K562 (cell line): ENCODE results near the gene PIP5KL1. TPM values are rescaled to one million over a fixed set of nuclear protein-coding genes. Genes with fewer than 3 reads are reported as not detected.

Experiments
- ATAC-seq: fragments of 200-7000 bp; cut with Tn5 transposase; 3 replicates; pipeline ENCODE4 v1.9.1; 2020; ENCODE audit warnings: moderate library complexity
- BruUV-seq: library from RNA; stranded (reverse); fragments of 400-500 nt; replicated peaks from 2 replicates; lab custom pipeline; 2021; lab: Mats Ljungman, UMichigan
- CTCF ChIA-PET: fragments of 300-600 bp; formaldehyde crosslinking; extraction: SDS; loops from one replicate; lab custom pipeline; 2021; ENCODE audit warnings: low intra/inter-chr PET ratio; lab: Yijun Ruan, JAX
- POLR2A ChIA-PET: fragments of 300-600, 350-650 bp; sonication (Branson Sonifier 250); formaldehyde crosslinking; extraction: SDS; loops from one replicate; lab custom pipeline; 2021; ENCODE audit warnings: antibody characterized with exemption, inconsistent platforms; lab: Yijun Ruan, JAX
- DNase-seq, 4 experiments: peaks; one replicate each; pipeline versions ENCODE4 v3.0.0 to v3.0.0-alpha.2; 2011 to 2018; ENCODE audit warnings: low spot score in 3 of 4, mixed read lengths in 3 of 4; ENCODE audit errors: extremely low read depth in 1 of 4
- FAIRE-seq: peaks from 2 replicates; lab custom pipeline; 2011; peaks lifted over from hg19 to GRCh38; lab: Jason Lieb, UNC
- H2AFZ ChIP-seq: 2 replicates; pipeline ENCODE4 v1.6.0; 2011; ENCODE audit warnings: low read depth, low read length, control low read depth, inconsistent platforms
- H3K27ac ChIP-seq: fragments of 200-600 bp; 3 replicates; pipeline ENCODE4 v1.8.0; 2011; ENCODE audit warnings: low read depth, mild to moderate bottlenecking, control low read depth, inconsistent platforms, low read length, moderate library complexity, mixed read lengths; ENCODE audit errors: extremely low read depth
- H3K27me3 ChIP-seq, 2 experiments: fragments of 300-600 bp in 1 of 2; 2 replicates in 1 of 2; 3 replicates in 1 of 2; pipeline versions ENCODE4 v1.6.0 to v1.8.0; 2011; ENCODE audit warnings: inconsistent platforms in 2 of 2, low read length in 2 of 2, mild to moderate bottlenecking in 1 of 2, mixed read lengths in 1 of 2, moderate library complexity in 1 of 2; ENCODE audit not compliant: control insufficient read depth in 2 of 2, insufficient read depth in 2 of 2
- H3K36me3 ChIP-seq: fragments of 300-600 bp; 3 replicates; pipeline ENCODE4 v1.8.0; 2011; ENCODE audit warnings: mild to moderate bottlenecking, low read length, inconsistent platforms; ENCODE audit not compliant: control insufficient read depth, insufficient read depth
- H3K4me1 ChIP-seq, 2 experiments: fragments of 200-600 bp in 1 of 2; replicated peaks in 1 of 2; 2 replicates in 1 of 2; 3 replicates in 1 of 2; pipeline versions ENCODE4 v1.5.1 to v1.8.0; 2011; ENCODE audit warnings: inconsistent platforms in 2 of 2, low read length in 2 of 2, mild to moderate bottlenecking in 1 of 2, mixed read lengths in 1 of 2, moderate library complexity in 1 of 2; ENCODE audit not compliant: control insufficient read depth in 2 of 2, insufficient read depth in 2 of 2
- H3K4me2 ChIP-seq: 2 replicates; pipeline ENCODE4 v1.6.1; 2011; ENCODE audit warnings: low read length, control low read depth, inconsistent platforms, mixed read lengths; ENCODE audit not compliant: insufficient read depth
- H3K4me3 ChIP-seq: fragments of 200-600 bp; sonication (generic), shearing (Covaris generic); 2 replicates; pipeline ENCODE4 v1.5.1; 2016; ENCODE audit warnings: control low read depth, inconsistent platforms
- H3K79me2 ChIP-seq: fragments of 200-600 bp; 3 replicates; pipeline ENCODE4 v1.8.0; 2011; ENCODE audit warnings: low read length, inconsistent platforms; ENCODE audit not compliant: control insufficient read depth, insufficient read depth
- H3K9ac ChIP-seq, 2 experiments: 2 replicates each; pipeline versions ENCODE4 v1.6.0 to v1.6.1; 2011; ENCODE audit warnings: low read depth in 2 of 2, low read length in 2 of 2, control low read depth in 1 of 2, inconsistent platforms in 1 of 2, mild to moderate bottlenecking in 1 of 2, mixed read lengths in 1 of 2; ENCODE audit not compliant: insufficient read depth in 1 of 2
- H3K9me1 ChIP-seq: one replicate; pipeline ENCODE4 v1.6.0; 2011; ENCODE audit warnings: inconsistent platforms, mild to moderate bottlenecking, low read length, moderate library complexity; ENCODE audit not compliant: control insufficient read depth, insufficient read depth
- H3K9me3 ChIP-seq: replicated peaks from 2 replicates; pipeline ENCODE4 v1.5.1; 2011; ENCODE audit warnings: low read depth, low read length, inconsistent platforms; ENCODE audit not compliant: control insufficient read depth, insufficient read depth
- H4K20me1 ChIP-seq: replicated peaks from 2 replicates; pipeline ENCODE4 v1.6.1; 2011; ENCODE audit warnings: low read length, inconsistent platforms, mixed read lengths; ENCODE audit not compliant: control insufficient read depth, insufficient read depth
- ELK3 ChIP-seq: fragments of 450-650 bp; formaldehyde crosslinking; IDR thresholded peaks from 2 replicates; pipeline ENCODE4 v1.4.0; 2020; ENCODE audit warnings: mild to moderate bottlenecking
- POLR2G ChIP-seq: fragments of 200-400 bp; formaldehyde crosslinking; IDR thresholded peaks from 2 replicates; pipeline ENCODE4 v1.6.1; 2017; ENCODE audit warnings: low read depth, mild to moderate bottlenecking, antibody characterized with exemption, low read length, moderate library complexity
- SUPT5H ChIP-seq: fragments of 450-650 bp; IDR thresholded peaks from 2 replicates; pipeline ENCODE4 v1.6.1; 2016
- ZEB2 ChIP-seq: fragments of 450-650 bp; IDR thresholded peaks from 2 replicates; pipeline ENCODE4 v1.6.1; 2016
- ZNF23 ChIP-seq: fragments of 250-450 bp; sonication (Bioruptor Pico); IDR thresholded peaks from 2 replicates; pipeline ENCODE4 v1.4.0; 2020; ENCODE audit warnings: mild to moderate bottlenecking
- ZNF717 ChIP-seq: fragments of 250-450 bp; sonication (Bioruptor Pico); IDR thresholded peaks from 2 replicates; pipeline ENCODE4 v1.5.0; 2021
- WGBS: fragments of 100-300 bp; shearing (Covaris generic); methylation state at CpG from one replicate; pipeline ENCODE4 v1.1.6; 2016; ENCODE audit warnings: low coverage, mixed read lengths; ENCODE audit not compliant: insufficient coverage; ENCODE audit errors: missing lambda C conversion rate; 5-methylcytosine and 5-hydroxymethylcytosine counted together
- in situ Hi-C: fragments of 300-500 bp; cut with MboI; formaldehyde crosslinking; loops from 4 replicates; pipeline ENCODE4 v1.15.0; 2018; ENCODE audit warnings: inconsistent platforms, mixed read lengths
- intact Hi-C: fragments of 100-400 bp; cut with micrococcal nuclease; formaldehyde crosslinking; loops from 2 replicates; pipeline ENCODE4 v1.14.2; 2022
- polyA plus RNA-seq, 8 experiments: library from polyadenylated mRNA; depleted of rRNA in 4 of 8; stranded (reverse) in 5 of 8; unstranded in 3 of 8; fragments of >200 nt; fragmentation: Nextera tagmentation in 2 of 8; fragmentation: Illumina TruSeq in 1 of 8; extraction: Ambion mirVana in 2 of 8; extraction: Trizol in 1 of 8; gene quantifications; 2 replicates each; pipeline versions ENCODE4 v1.2.1 to v1.2.3, GENCODE V29; 2011 to 2014; ENCODE audit warnings: inconsistent platforms in 1 of 8, missing spikeins in 1 of 8
- total RNA-seq, 7 experiments: library from RNA; depleted of rRNA in 6 of 7; stranded (reverse); fragments of >200 nt in 6 of 7; fragmentation: Illumina TruSeq in 2 of 7; extraction: Trizol in 2 of 7; gene quantifications; 2 replicates each; pipeline versions ENCODE4 v1.2.1 to v1.2.3, GENCODE V29; 2011 to 2021; ENCODE audit warnings: low replicate concordance in 1 of 7
- TF ChIP-seq, protein P1 (sequence below): fragments of 450-650 bp; formaldehyde crosslinking; IDR thresholded peaks from 2 replicates; pipeline ENCODE4 v1.4.0; 2020; ENCODE audit warnings: mild to moderate bottlenecking, moderate library complexity
- TF ChIP-seq, protein P2 (sequence below): sonication (generic); formaldehyde crosslinking; IDR thresholded peaks from 2 replicates; pipeline ENCODE4 v1.8.0; 2023; ENCODE audit warnings: missing genetic modification reagents, mild to moderate bottlenecking, borderline replicate concordance

Gene PIP5KL1
- total and polyA plus RNA-seq, 9 of the 15 experiments (the other 6 are each of a cell fraction or from before 2014, with no cell fraction given), result 0.18 to 4.8 (median 1.2) TPM

- no peaks in the 10 kb centered on the region for H3K27me3 ChIP-seq
- peaks cover 10% of the 10 kb centered on the region for H3K79me2 ChIP-seq
- no peak overlapping the region for H3K4me3 ChIP-seq
- no TSS peak for BruUV-seq
- FAIRE-seq (no peak), DNase-seq (no peak), ATAC-seq (no peak)
- H3K27ac ChIP-seq, result no peak overlapping the region
- no peaks in the 10 kb centered on the region for H4K20me1 ChIP-seq
- H3K36me3 ChIP-seq, result peaks cover 6% of the 10 kb centered on the region; the same call in 2 of the 3 replicates
- peak overlapping the region; percentile 73; the same call in 1 of the 2 replicates for H3K4me2 ChIP-seq
- intact Hi-C loops, result no loop called here
- H3K9ac ChIP-seq, result no peak overlapping the region
- TF ChIP-seq ZNF23 (CRISPR knock-in tag), result no peak
- TF ChIP-seq, protein P1, sequence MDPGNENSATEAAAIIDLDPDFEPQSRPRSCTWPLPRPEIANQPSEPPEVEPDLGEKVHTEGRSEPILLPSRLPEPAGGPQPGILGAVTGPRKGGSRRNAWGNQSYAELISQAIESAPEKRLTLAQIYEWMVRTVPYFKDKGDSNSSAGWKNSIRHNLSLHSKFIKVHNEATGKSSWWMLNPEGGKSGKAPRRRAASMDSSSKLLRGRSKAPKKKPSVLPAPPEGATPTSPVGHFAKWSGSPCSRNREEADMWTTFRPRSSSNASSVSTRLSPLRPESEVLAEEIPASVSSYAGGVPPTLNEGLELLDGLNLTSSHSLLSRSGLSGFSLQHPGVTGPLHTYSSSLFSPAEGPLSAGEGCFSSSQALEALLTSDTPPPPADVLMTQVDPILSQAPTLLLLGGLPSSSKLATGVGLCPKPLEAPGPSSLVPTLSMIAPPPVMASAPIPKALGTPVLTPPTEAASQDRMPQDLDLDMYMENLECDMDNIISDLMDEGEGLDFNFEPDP (CRISPR knock-in tag), result no peak
- peak; percentile 31; the same call in 1 of the 2 replicates for TF ChIP-seq SUPT5H
- TF ChIP-seq, protein P2, sequence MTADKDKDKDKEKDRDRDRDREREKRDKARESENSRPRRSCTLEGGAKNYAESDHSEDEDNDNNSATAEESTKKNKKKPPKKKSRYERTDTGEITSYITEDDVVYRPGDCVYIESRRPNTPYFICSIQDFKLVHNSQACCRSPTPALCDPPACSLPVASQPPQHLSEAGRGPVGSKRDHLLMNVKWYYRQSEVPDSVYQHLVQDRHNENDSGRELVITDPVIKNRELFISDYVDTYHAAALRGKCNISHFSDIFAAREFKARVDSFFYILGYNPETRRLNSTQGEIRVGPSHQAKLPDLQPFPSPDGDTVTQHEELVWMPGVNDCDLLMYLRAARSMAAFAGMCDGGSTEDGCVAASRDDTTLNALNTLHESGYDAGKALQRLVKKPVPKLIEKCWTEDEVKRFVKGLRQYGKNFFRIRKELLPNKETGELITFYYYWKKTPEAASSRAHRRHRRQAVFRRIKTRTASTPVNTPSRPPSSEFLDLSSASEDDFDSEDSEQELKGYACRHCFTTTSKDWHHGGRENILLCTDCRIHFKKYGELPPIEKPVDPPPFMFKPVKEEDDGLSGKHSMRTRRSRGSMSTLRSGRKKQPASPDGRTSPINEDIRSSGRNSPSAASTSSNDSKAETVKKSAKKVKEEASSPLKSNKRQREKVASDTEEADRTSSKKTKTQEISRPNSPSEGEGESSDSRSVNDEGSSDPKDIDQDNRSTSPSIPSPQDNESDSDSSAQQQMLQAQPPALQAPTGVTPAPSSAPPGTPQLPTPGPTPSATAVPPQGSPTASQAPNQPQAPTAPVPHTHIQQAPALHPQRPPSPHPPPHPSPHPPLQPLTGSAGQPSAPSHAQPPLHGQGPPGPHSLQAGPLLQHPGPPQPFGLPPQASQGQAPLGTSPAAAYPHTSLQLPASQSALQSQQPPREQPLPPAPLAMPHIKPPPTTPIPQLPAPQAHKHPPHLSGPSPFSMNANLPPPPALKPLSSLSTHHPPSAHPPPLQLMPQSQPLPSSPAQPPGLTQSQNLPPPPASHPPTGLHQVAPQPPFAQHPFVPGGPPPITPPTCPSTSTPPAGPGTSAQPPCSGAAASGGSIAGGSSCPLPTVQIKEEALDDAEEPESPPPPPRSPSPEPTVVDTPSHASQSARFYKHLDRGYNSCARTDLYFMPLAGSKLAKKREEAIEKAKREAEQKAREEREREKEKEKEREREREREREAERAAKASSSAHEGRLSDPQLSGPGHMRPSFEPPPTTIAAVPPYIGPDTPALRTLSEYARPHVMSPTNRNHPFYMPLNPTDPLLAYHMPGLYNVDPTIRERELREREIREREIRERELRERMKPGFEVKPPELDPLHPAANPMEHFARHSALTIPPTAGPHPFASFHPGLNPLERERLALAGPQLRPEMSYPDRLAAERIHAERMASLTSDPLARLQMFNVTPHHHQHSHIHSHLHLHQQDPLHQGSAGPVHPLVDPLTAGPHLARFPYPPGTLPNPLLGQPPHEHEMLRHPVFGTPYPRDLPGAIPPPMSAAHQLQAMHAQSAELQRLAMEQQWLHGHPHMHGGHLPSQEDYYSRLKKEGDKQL (CRISPR knock-in tag), result 0 out of 2 replicates have a peak, but pooled peaks have one; percentile 8
- no peak for TF ChIP-seq ELK3 (CRISPR knock-in tag)
- TF ChIP-seq ZNF717 (CRISPR knock-in tag), result no peak
- TF ChIP-seq POLR2G, result peak; percentile 78
- no peak for TF ChIP-seq ZEB2
- ChIA-PET POLR2A (interaction anchor here (0.6 to 1.7 kb wide), 2 partner anchors 14 to 87 kb away, joined by 3 to 4 read pairs; no protein-coding TSS in a partner anchor), CTCF (no interaction called here)
- H3K9me3 ChIP-seq, result no peaks in the 10 kb centered on the region
- 33% methylated on average over 10 of the region's 10 CpGs for WGBS
- H3K4me1 ChIP-seq, result peaks cover 41 to 78% of the 10 kb centered on the region in 2 experiments
- no peaks in the 10 kb centered on the region for H3K9me1 ChIP-seq
- in situ Hi-C loops, result loop anchor here (5.0 to 10.0 kb wide), 2 partner anchors 427 to 715 kb away; no protein-coding TSS in a partner anchor
- no peak overlapping the region for H2AFZ ChIP-seq
These were observed 975 bp downstream of the PIP5KL1 start for GRCh38 chr9:127929625-127929979.
